ENCODE measurements around the gene CNPY2. TPM values are rescaled to one million over a fixed set of nuclear protein-coding genes. Genes with fewer than 3 reads are reported as not detected.

Gene CNPY2
- 10 to 100 TPM; 77.4 to 82.6 TPM for total RNA-seq

DNA sequence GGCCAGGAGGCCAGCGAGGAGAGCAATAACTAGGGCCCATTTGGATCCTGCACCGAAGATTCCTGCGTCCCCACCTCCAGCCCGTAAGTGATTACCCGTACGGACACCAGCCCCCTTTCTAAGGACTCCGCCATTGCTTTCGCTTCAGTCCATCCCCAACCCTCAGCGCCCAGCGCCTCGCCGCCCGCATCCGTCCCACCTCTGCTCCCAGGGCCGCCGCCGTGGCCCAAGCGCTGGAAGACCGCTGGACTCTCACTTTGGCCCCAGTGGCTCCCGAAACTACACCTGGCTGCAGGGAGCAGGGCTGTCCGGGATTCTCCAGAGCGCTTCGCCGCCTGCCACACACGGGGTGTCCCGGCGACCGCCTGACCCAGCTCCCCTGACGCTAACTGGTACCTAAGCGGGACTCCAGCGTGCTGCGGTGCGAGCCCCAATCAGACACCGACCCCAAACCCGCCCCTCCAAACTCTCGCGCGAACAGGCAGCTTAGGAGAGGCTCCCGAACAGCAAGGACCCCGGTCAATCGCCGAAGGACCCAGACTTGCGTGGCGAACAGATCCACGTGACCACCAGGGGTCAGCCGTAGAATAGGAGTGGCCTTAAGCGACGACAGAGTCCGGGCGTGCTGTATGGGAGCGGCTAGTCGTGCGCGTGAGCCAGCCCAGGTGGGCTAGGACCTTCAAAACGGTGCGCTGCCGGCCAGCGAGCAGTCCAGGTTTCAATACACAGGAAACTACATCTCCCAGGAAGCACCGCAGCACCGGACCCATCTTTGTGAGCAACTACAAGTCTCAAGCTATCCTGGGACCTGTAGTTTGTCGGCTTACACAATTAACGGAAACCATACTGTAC is at the start of gene CNPY2:
TSS of gene CNPY2 (minus strand) at position 367 of the 852 bp plus-strand sequence. CDS start 771 bp downstream, outside the sequence.
- H3K4me1 Mint-ChIP-seq, result peaks cover 18% of the 10 kb centered on the region
- peak; percentile 93 for ATAC-seq

DNA sequence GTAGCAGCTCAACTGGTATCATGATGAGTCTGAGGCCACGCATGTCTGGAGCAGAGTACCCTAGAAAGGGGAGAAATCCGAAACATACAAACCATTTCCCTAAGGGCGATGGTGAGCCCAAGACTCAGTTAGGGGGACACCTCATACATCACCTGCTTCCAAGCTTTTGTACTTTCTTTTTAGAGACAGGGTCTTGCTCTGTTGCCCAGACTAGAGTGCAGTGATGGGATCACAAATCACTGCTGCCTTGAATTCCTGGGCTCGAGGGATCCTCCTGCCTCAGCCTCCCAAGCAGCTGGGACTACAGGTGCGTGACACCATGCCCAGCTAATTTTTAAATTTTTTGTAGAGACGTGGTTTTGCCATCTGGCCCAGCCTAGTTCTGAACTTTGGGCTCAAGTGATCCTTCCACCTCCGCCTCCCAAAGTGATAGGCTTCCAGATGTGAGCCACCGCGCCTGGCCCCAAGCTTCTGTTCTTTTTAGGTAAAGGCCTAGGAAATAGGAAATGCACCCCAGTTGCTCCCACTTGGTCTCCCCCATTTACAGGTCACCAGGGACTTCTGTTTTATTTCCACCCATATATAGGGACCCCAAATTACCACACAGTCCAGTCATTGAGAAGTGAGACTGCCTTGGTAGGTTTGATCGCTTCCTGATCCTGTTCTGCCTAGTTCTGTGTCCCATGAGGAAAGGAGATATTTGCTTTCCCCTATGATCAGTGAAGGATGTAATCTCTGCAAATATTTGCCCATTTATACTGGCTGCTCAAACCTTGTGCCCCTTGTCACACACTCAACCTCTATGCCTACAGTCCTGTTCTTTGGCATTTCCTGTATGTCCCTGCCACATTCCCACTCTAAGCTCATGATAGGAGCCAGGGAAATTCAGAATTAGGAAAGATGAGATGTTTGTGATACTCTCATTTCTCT is 46.6 kb upstream of the CNPY2 start, which contains the start of gene APOF:
TSS of gene APOF (minus strand) at position 728 of the 930 bp plus-strand sequence. CDS start at position 616, 112 bp downstream.
- peaks cover 23% of the 10 kb centered on the region for H3K4me1 Mint-ChIP-seq
- peak within 1 kb of the TSS; percentile 26 for H3K27ac Mint-ChIP-seq
- H3K9me3 Mint-ChIP-seq (ENCODE audit: low read depth), result no peaks in the 10 kb centered on the region
- no peak for DNase-seq
- ChIA-PET CTCF (interaction anchor here (0.6 to 1.8 kb wide), 6 partner anchors 9 to 102 kb away, joined by 3 to 7 read pairs (median 4); partner anchors contain the start of gene IL23A), POLR2A (no interaction called here)
- no peak within 1 kb of the TSS for H3K4me3 Mint-ChIP-seq
- no peaks in the 10 kb centered on the region for H3K27me3 Mint-ChIP-seq
- ATAC-seq, result no peak
- peaks cover 5% of the 10 kb centered on the region for H3K36me3 Mint-ChIP-seq (ENCODE audit: low read depth)
- intact Hi-C loops (cut with DNase I, micrococcal nuclease), result no loop called here

More for the DNA sequence above, at the start of gene CNPY2:
- DNase-seq, result peak; percentile 95
- intact Hi-C loops (cut with DNase I, micrococcal nuclease), result loop anchor here (1.0 to 5.0 kb wide), 17 partner anchors 16 to 371 kb away; partner anchors contain the start of genes CS (in 2 of the 2), IL23A (in 2 of the 2), STAT2 (in 2 of the 2) and TIMELESS (in 2 of the 2)
- no peaks in the 10 kb centered on the region for H3K9me3 Mint-ChIP-seq (ENCODE audit: low read depth)
- peaks cover 22% of the 10 kb centered on the region for H3K36me3 Mint-ChIP-seq (ENCODE audit: low read depth)
- no peaks in the 10 kb centered on the region for H3K27me3 Mint-ChIP-seq
- ChIA-PET POLR2A (interaction anchor here (0.5 to 2.0 kb wide), 12 partner anchors 17 to 383 kb away, joined by 3 to 16 read pairs (median 6); partner anchors contain the start of genes IL23A, PAN2, RNF41 and STAT2), CTCF (interaction anchor here (0.6 to 5.0 kb wide), 12 partner anchors 14 to 610 kb away, joined by 3 to 30 read pairs (median 4); partner anchors contain the start of genes IL23A, PAN2, RNF41 and SMARCC2)
- H3K27ac Mint-ChIP-seq, result peak within 1 kb of the TSS; percentile 95
- H3K4me3 Mint-ChIP-seq, result peak within 1 kb of the TSS; percentile 97

DNA sequence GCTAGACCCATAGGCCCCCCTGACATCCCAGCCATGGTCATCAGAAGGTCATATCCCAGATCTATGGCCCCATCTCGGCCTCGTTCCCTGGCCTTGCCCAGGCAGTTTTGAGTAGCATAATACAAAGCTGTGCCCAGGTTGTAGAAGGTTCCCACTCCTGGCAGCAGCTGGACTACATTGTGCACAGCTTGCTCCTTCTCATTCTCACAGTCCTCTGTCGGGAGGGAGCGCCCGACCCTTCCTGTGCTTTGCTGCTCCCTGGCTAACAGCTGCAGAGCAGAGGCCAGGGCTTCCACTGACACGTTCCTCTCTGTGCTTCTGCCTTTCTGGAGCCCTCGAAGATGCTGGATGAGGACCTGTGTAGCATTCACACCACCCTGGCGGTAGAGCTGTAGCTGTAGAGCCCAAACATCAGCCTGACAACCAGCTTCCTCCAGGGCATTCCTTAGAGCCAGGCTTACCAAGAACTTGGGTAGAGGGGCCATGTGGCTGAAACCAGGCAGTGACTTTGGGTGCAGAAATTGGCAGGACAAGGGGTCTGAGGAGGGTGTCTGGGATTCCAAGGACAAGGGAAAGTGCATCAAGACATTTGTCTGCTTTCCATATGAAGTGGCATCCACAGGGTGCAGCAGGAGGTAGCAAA is 45.8 kb upstream of the CNPY2 start:
- H3K27ac Mint-ChIP-seq, result peak overlapping the region; percentile 26
- ChIA-PET POLR2A (interaction anchor here (3.6 kb wide), 1 partner anchor 23 kb away, joined by 27 read pairs; the partner anchor contains the start of gene IL23A), CTCF (interaction anchor here (0.5 to 4.5 kb wide), 11 partner anchors 9 to 102 kb away, joined by 3 to 30 read pairs (median 4); partner anchors contain the start of genes CNPY2, COQ10A, IL23A and PAN2)
- H3K9me3 Mint-ChIP-seq (ENCODE audit: low read depth), result no peaks in the 10 kb centered on the region
- intact Hi-C loops (cut with DNase I, micrococcal nuclease), result loop anchor here (2.0 kb wide), 3 partner anchors 45 to 275 kb away; partner anchors contain the start of gene MYL6B (in 1 of the 2)
- H3K4me1 Mint-ChIP-seq, result peaks cover 23% of the 10 kb centered on the region
- peaks cover 6% of the 10 kb centered on the region for H3K36me3 Mint-ChIP-seq (ENCODE audit: low read depth)
- H3K4me3 Mint-ChIP-seq, result peak overlapping the region; percentile 86
- no peak for DNase-seq
- no peaks in the 10 kb centered on the region for H3K27me3 Mint-ChIP-seq
- no peak for ATAC-seq

DNA sequence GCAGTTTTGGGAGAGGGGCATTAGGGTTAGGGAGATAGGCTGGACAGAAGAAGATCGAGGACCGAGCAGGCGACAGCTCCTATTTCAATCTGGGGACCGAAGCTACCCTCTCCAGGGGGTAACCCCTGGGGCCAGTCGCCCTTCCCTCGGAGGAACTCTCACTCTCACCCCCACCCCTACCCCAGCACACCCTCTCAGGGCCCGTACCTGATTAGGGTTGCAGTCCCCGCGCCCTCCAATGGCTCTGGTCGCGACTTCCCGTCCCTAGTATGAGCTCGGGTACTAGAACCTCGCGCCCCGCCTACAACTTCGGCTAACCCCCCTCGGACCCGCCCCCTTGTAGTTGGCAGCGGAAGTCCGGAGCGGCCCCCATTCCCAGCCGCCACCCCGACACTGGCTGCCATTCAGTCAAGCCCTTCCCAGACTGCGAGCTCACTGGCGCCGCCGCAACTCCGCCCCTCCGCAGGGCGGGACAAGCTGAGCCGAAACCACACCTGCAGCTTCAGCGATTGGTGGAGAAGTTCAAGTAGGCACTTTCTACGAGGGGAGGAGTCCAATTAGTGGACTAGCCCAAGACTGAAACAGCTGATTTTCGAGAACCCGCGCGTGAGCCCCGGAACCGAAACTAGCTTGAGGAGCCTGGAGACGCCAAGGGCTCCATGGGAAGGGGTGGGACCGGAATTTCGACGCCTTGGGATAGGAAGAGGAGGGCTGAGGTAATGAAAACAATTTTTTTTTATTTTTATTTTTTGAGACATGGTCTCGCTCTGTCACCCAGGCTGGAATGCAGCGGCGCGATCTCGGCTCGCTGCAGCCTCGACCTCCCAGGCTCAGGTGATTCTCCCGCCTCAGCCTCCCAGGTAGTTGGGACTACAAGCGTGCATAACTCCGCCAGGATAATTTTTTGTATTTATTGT is 44.3 kb upstream of the CNPY2 start, which contains the start of gene STAT2:
TSS of gene STAT2 (minus strand) at position 257 of the 917 bp plus-strand sequence. CDS start 3,536 bp downstream, outside the sequence.
- intact Hi-C loops (cut with DNase I, micrococcal nuclease), result loop anchor here (1.0 to 2.0 kb wide), 18 partner anchors 22 to 543 kb away; partner anchors contain the start of genes IL23A (in 2 of the 2), SPRYD4 (in 2 of the 2), TIMELESS (in 2 of the 2) and ANKRD52 (in 1 of the 2)
- peaks cover 23% of the 10 kb centered on the region for H3K4me1 Mint-ChIP-seq
- H3K36me3 Mint-ChIP-seq (ENCODE audit: low read depth), result peaks cover 17% of the 10 kb centered on the region
- ATAC-seq (peak; percentile 97), DNase-seq (peak; percentile 99)
- POLR2A ChIA-PET, result interaction anchor here (0.5 to 3.6 kb wide), 19 partner anchors 9 to 1796 kb away, joined by 3 to 27 read pairs (median 5); partner anchors contain the start of genes CNPY2, DNAJC14, IL23A and PA2G4
- no peaks in the 10 kb centered on the region for H3K27me3 Mint-ChIP-seq
- peak within 1 kb of the TSS; percentile 86 for H3K4me3 Mint-ChIP-seq
- CTCF ChIA-PET, result interaction anchor here (0.6 to 4.5 kb wide), 30 partner anchors 9 to 853 kb away, joined by 3 to 30 read pairs (median 3); partner anchors contain the start of genes CNPY2, IL23A, PAN2 and RNF41
- H3K27ac Mint-ChIP-seq, result peak within 1 kb of the TSS; percentile 95
- no peaks in the 10 kb centered on the region for H3K9me3 Mint-ChIP-seq (ENCODE audit: low read depth)

DNA sequence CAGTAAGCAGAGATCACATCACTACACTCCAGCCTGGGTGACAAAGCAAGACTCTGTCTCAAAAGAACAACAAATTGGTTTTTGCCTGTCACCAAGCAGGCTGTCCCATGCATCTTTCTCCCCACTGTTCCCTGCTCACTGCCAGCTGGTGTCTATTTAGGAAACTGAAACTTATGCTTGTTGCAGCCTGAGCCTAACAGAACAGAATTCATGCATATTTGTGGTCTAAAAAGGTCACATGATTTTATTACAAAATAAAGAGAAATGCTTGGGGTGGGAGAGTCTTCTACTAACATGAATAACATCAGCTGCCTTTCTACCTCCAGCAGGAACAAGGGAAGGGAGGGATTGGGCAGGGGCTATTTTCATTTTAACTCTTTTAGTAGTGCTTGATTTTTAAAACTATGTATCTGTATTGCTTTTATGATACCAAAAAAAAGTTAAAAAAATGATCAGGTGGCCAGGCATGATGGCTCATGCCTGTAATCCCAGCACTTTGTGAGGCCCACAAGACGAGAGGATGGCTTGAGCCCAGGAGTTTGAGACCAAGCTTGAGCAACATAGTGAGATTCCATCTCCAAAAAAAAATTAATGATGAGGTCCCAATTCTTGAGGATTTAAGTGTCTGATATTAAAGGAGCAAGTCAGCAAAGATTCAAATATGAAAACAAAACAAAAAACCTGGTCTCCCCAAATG is 43.2 kb upstream of the CNPY2 start:
- ChIA-PET CTCF (interaction anchor here (0.6 to 4.5 kb wide), 20 partner anchors 8 to 373 kb away, joined by 3 to 30 read pairs (median 4); partner anchors contain the start of genes CNPY2, ESYT1, IL23A and PAN2), POLR2A (interaction anchor here (0.6 to 3.6 kb wide), 8 partner anchors 8 to 281 kb away, joined by 3 to 27 read pairs (median 8); partner anchors contain the start of genes CNPY2, IL23A, PA2G4 and PAN2)
- Mint-ChIP-seq H3K4me1 (peaks cover 23% of the 10 kb centered on the region), H3K4me3 (peak overlapping the region; percentile 86), H3K27me3 (no peaks in the 10 kb centered on the region), H3K9me3 (ENCODE audit: low read depth) (no peaks in the 10 kb centered on the region), H3K27ac (peak overlapping the region; percentile 95), H3K36me3 (ENCODE audit: low read depth) (peaks cover 27% of the 10 kb centered on the region)
- intact Hi-C loops (cut with DNase I, micrococcal nuclease), result no loop called here
- no peak for ATAC-seq
- DNase-seq, result peak; percentile 37

DNA sequence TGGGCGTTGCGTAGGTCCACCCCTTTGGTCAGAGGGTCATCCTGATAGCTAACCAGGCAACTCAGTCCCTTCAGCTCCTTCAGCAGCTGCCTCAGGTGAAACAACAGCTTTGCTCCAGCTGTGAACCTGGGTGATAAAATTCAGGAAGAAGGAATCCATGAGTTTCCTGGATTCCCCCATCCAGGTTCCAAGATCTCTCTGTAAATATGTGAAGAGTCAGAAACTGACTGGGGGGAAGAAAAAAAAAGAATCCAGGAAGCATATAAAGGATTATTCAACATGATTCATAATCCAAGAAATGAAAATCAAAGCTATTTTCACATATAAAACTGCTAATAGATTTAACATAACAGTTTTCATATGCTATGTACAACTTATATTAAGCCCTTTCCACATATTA is 35.5 kb upstream of the CNPY2 start:
- Mint-ChIP-seq H3K4me1 (peaks cover 3% of the 10 kb centered on the region), H3K27ac (no peak overlapping the region), H3K36me3 (ENCODE audit: low read depth) (peaks cover 59% of the 10 kb centered on the region), H3K4me3 (no peak overlapping the region), H3K9me3 (ENCODE audit: low read depth) (no peaks in the 10 kb centered on the region), H3K27me3 (no peaks in the 10 kb centered on the region)
- POLR2A ChIA-PET, result interaction anchor here (1.6 kb wide), 1 partner anchor 8 kb away, joined by 8 read pairs; the partner anchor contains the start of gene STAT2
- CTCF ChIA-PET, result interaction anchor here (0.6 to 1.2 kb wide), 5 partner anchors 9 to 958 kb away, joined by 3 read pairs; partner anchors contain the start of gene STAT2
- intact Hi-C loops (cut with DNase I, micrococcal nuclease), result no loop called here
- DNase-seq (no peak), ATAC-seq (no peak)

DNA sequence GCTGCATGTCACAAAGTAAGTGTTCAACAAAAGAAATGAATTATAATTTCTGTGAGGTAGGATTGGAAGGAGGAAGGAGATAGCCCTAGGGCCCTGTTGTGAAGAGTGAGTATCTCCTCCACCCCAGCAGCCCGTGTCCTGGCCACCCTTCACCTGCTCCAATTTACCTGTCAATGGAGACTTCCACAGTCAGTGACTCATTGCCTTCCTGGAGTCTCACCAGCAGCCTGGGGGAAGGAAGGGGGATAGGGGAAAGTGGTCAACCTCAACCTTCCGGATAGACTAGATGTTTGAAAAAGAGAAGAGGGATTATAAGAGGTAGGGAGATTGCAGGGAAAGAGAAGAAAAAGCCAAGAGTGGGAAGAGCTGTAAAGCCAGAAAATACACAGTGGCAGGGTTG is 34.9 kb upstream of the CNPY2 start:
- Mint-ChIP-seq H3K9me3 (ENCODE audit: low read depth) (no peaks in the 10 kb centered on the region), H3K27me3 (no peaks in the 10 kb centered on the region), H3K27ac (no peak overlapping the region), H3K4me1 (peaks cover 3% of the 10 kb centered on the region), H3K4me3 (no peak overlapping the region), H3K36me3 (ENCODE audit: low read depth) (peaks cover 59% of the 10 kb centered on the region)
- DNase-seq, result no peak
- ChIA-PET CTCF (interaction anchor here (0.6 to 1.2 kb wide), 5 partner anchors 9 to 957 kb away, joined by 3 read pairs; partner anchors contain the start of gene STAT2), POLR2A (interaction anchor here (1.6 kb wide), 1 partner anchor 9 kb away, joined by 8 read pairs; the partner anchor contains the start of gene STAT2)
- intact Hi-C loops (cut with DNase I, micrococcal nuclease), result no loop called here
- ATAC-seq, result no peak

DNA sequence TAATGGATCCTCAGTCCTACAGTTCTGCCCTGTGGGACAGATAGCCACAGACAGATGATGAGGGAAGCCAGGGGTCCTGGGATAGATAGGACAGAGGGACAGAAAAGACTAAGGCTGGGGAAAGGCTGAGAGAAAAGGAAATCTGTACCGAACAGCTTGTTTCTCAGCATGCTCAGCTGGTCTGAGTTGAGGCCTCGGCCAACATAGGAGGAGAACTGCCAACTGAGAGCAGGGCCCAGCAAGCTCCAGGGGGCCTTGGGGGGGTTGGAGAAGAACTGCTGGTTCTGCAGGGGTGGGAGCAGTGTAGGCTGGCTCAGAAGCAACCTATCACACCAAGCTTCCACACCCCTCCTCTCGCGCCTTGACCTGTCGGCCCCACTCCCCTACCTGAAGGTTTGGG is 33.0 kb upstream of the CNPY2 start:
- H3K4me3 Mint-ChIP-seq, result no peak overlapping the region
- ChIA-PET POLR2A (no interaction called here), CTCF (interaction anchor here (0.6 to 0.9 kb wide), 2 partner anchors 11 to 100 kb away, joined by 3 to 4 read pairs; no protein-coding TSS in a partner anchor)
- ATAC-seq, result no peak
- no peaks in the 10 kb centered on the region for H3K27me3 Mint-ChIP-seq
- peaks cover 46% of the 10 kb centered on the region for H3K36me3 Mint-ChIP-seq (ENCODE audit: low read depth)
- intact Hi-C loops (cut with DNase I, micrococcal nuclease), result no loop called here
- peaks cover 3% of the 10 kb centered on the region for H3K4me1 Mint-ChIP-seq
- H3K27ac Mint-ChIP-seq, result peak overlapping the region; percentile 14
- no peaks in the 10 kb centered on the region for H3K9me3 Mint-ChIP-seq (ENCODE audit: low read depth)
- no peak for DNase-seq
